B cell (primary cell): ENCODE measurements around the gene TBPL2. TPM values are rescaled to one million over a fixed set of nuclear protein-coding genes. Genes with fewer than 3 reads are reported as not detected.

ENCODE experiments used
- ATAC-seq: fragments of 200-7000 bp; cut with Tn5 transposase; one replicate; pipeline ENCODE4 v1.10.0; 2021; ENCODE audit warnings: low read depth, mild to moderate bottlenecking, moderate number of reproducible peaks, moderate library complexity
- CTCF ChIA-PET: fragments of 350-600 bp; sonication (Branson Sonifier 250); formaldehyde crosslinking; loops from one replicate; lab custom pipeline; 2021; ENCODE audit warnings: antibody characterized with exemption, inconsistent platforms; lab: Charles Lee
- POLR2A ChIA-PET: fragments of 350-600 bp; sonication (Branson Sonifier 250); formaldehyde crosslinking; loops from one replicate; lab custom pipeline; 2021; ENCODE audit warnings: antibody characterized with exemption; lab: Charles Lee
- DNase-seq: peaks from one replicate; pipeline ENCODE4 v3.0.0; 2013
- H2AFZ ChIP-seq: 2 replicates; pipeline ENCODE4 v1.6.1; 2012; ENCODE audit warnings: mild to moderate bottlenecking, low read depth, low read length; ENCODE audit not compliant: insufficient read depth, poor library complexity, severe bottlenecking
- H3K27ac ChIP-seq, 2 donors: 1 replicate in 1 of 2; 2 replicates in 1 of 2; pipeline ENCODE4 v1.5.1; 2012 to 2013; ENCODE audit warnings: low read length in 2 of 2, mild to moderate bottlenecking in 2 of 2, moderate library complexity in 1 of 2
- H3K27me3 ChIP-seq, 4 experiments: fragments of 200-600 bp in 1 of 4; sonication (generic) in 1 of 4; replicated peaks in 1 of 4; 1 replicate in 2 of 4; 2 replicates in 2 of 4; pipeline versions ENCODE4 v1.6.1 to v1.7.0; 2013 to 2016; ENCODE audit warnings: low read length in 3 of 4, mild to moderate bottlenecking in 2 of 4, mixed read lengths in 1 of 4, moderate library complexity in 1 of 4; ENCODE audit not compliant: insufficient read depth in 4 of 4, control insufficient read depth in 3 of 4; ENCODE audit errors: control extremely low read depth in 1 of 4
- H3K36me3 ChIP-seq, 2 experiments: replicated peaks in 1 of 2; 1 replicate in 1 of 2; 2 replicates in 1 of 2; pipeline versions ENCODE4 v1.6.1 to v1.7.1; 2013; ENCODE audit warnings: low read length in 1 of 2; ENCODE audit not compliant: insufficient read depth in 2 of 2, control insufficient read depth in 1 of 2; ENCODE audit errors: control extremely low read depth in 1 of 2, extremely low read depth in 1 of 2
- H3K4me1 ChIP-seq, 2 donors: fragments of 200-600 bp in 1 of 2; sonication (generic) in 1 of 2; 1 replicate in 1 of 2; 2 replicates in 1 of 2; pipeline versions ENCODE4 v1.5.1 to v1.6.1; 2013 to 2017; ENCODE audit warnings: low read length in 2 of 2; ENCODE audit not compliant: control insufficient read depth in 2 of 2, insufficient read depth in 2 of 2
- H3K4me2 ChIP-seq: replicated peaks from 2 replicates; pipeline ENCODE3; 2012; ENCODE audit warnings: mild to moderate bottlenecking, low read depth, low read length; ENCODE audit not compliant: poor library complexity, severe bottlenecking
- H3K4me3 ChIP-seq, 5 experiments: fragments of 200-600 bp in 1 of 5; sonication (generic) in 1 of 5; 1 replicate in 3 of 5; 2 replicates in 2 of 5; pipeline versions ENCODE4 v1.5.1 to v1.7.0; 2011 to 2016; ENCODE audit warnings: low read length in 4 of 5, mild to moderate bottlenecking in 4 of 5, low read depth in 2 of 5, control low read depth in 1 of 5, moderate library complexity in 1 of 5; ENCODE audit not compliant: insufficient read depth in 1 of 5; ENCODE audit errors: control extremely low read depth in 1 of 5, extremely low read depth in 1 of 5
- H3K79me2 ChIP-seq: fragments of 200-600 bp; sonication (generic); one replicate; pipeline ENCODE4 v1.6.0; 2016; ENCODE audit warnings: low read length; ENCODE audit not compliant: control insufficient read depth, insufficient read depth
- H3K9ac ChIP-seq: fragments of 200-600 bp; sonication (generic); 2 replicates; pipeline ENCODE4 v1.6.1; 2017; ENCODE audit warnings: mild to moderate bottlenecking, low read length, moderate library complexity
- H3K9me3 ChIP-seq, 3 donors: one replicate each; pipeline versions ENCODE4 v1.6.1 to v1.7.1; 2013; ENCODE audit warnings: low read length in 2 of 3; ENCODE audit not compliant: control insufficient read depth in 2 of 3, insufficient read depth in 1 of 3; ENCODE audit errors: control extremely low read depth in 1 of 3
- H4K20me1 ChIP-seq: 2 replicates; pipeline ENCODE4 v1.6.0; 2012; ENCODE audit warnings: mild to moderate bottlenecking, low read length; ENCODE audit not compliant: insufficient read depth, control insufficient read depth, poor library complexity, severe bottlenecking
- H3K27ac Mint-ChIP-seq: one replicate; pipeline ENCODE4 v1.8.0; 2021; ENCODE audit warnings: mixed read lengths
- H3K27me3 Mint-ChIP-seq: one replicate; pipeline ENCODE4 v1.8.0; 2021; ENCODE audit warnings: mixed read lengths
- H3K4me1 Mint-ChIP-seq: one replicate; pipeline ENCODE4 v1.8.0; 2021; ENCODE audit warnings: mixed read lengths
- H3K4me3 Mint-ChIP-seq: one replicate; pipeline ENCODE4 v1.8.0; 2021; ENCODE audit warnings: mixed read lengths
- H3K9me3 Mint-ChIP-seq: one replicate; pipeline ENCODE4 v1.8.0; 2022; ENCODE audit warnings: mixed read lengths; ENCODE audit not compliant: insufficient read depth
- EZH2 ChIP-seq: IDR thresholded peaks from 2 replicates; pipeline ENCODE4 v1.6.1; 2012; ENCODE audit warnings: borderline replicate concordance, low read depth, mild to moderate bottlenecking, moderate library complexity, low read length; ENCODE audit not compliant: insufficient read depth, poor library complexity, severe bottlenecking
- WGBS: methylation state at CpG from one replicate; pipeline ENCODE4 v1.1.5; 2013; ENCODE audit warnings: missing lambda C conversion rate; ENCODE audit not compliant: insufficient coverage; 5-methylcytosine and 5-hydroxymethylcytosine counted together
- intact Hi-C: fragments of 100-400 bp; cut with micrococcal nuclease; formaldehyde crosslinking; loops from one replicate; pipeline ENCODE4 v1.10.0; 2022
- polyA plus RNA-seq: library from polyadenylated mRNA; depleted of rRNA; stranded (reverse); fragments of >200 nt; gene quantifications from 2 replicates; pipeline ENCODE4 v1.2.3, GENCODE V29; 2012
- total RNA-seq, 2 donors: library from RNA; stranded (reverse); fragments of 120-200 nt in 1 of 2; gene quantifications; 1 replicate in 1 of 2; 2 replicates in 1 of 2; pipeline versions ENCODE4 v1.2.3 to v1.2.4, GENCODE V29; 2013 to 2022
- TF ChIP-seq, protein P1 (sequence below): fragments of 200-600 bp; IDR thresholded peaks from one replicate; pipeline ENCODE4 v1.8.0; 2022; ENCODE audit warnings: antibody characterized with exemption, mild to moderate bottlenecking

Gene TBPL2
- total and polyA plus RNA-seq, 2 donors (not counting 1 experiment from before 2014, with no cell fraction given) = not detected

GRCh38 chr14:55381561-55381960, 58.9 kb downstream of the TBPL2 start:
- Mint-ChIP-seq H3K4me1 (no peaks in the 10 kb centered on the region), H3K27me3 (no peaks in the 10 kb centered on the region), H3K4me3 (no peak overlapping the region), H3K9me3 (no peaks in the 10 kb centered on the region), H3K27ac (no peak overlapping the region)
- Histone ChIP-seq H3K27me3 (no peaks in the 10 kb centered on the region), H3K4me1 (no peaks in the 10 kb centered on the region), H3K27ac (no peak overlapping the region), H3K4me3 (no peak overlapping the region), H4K20me1 (no peaks in the 10 kb centered on the region), H2AFZ (no peak overlapping the region), H3K36me3 (peaks cover 5 to 49% of the 10 kb centered on the region in 2 experiments), H3K9ac (no peak overlapping the region), H3K79me2 (no peaks in the 10 kb centered on the region), H3K9me3 (no peaks in the 10 kb centered on the region), H3K4me2 (no peak overlapping the region)
- DNase-seq (no peak), ATAC-seq (no peak)
- intact Hi-C loops = no loop called here
- TF ChIP-seq, protein P1, sequence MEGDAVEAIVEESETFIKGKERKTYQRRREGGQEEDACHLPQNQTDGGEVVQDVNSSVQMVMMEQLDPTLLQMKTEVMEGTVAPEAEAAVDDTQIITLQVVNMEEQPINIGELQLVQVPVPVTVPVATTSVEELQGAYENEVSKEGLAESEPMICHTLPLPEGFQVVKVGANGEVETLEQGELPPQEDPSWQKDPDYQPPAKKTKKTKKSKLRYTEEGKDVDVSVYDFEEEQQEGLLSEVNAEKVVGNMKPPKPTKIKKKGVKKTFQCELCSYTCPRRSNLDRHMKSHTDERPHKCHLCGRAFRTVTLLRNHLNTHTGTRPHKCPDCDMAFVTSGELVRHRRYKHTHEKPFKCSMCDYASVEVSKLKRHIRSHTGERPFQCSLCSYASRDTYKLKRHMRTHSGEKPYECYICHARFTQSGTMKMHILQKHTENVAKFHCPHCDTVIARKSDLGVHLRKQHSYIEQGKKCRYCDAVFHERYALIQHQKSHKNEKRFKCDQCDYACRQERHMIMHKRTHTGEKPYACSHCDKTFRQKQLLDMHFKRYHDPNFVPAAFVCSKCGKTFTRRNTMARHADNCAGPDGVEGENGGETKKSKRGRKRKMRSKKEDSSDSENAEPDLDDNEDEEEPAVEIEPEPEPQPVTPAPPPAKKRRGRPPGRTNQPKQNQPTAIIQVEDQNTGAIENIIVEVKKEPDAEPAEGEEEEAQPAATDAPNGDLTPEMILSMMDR = no peak
- no peak for TF ChIP-seq EZH2
- ChIA-PET POLR2A (no interaction called here), CTCF (interaction anchor here (0.6 to 1.1 kb wide), 2 partner anchors 9 to 11 kb away, joined by 4 to 5 read pairs; no protein-coding TSS in a partner anchor)
- no CpG with 5 or more reads among the region's 2 CpGs for WGBS

- CTCF ChIA-PET = interaction anchor here (1.1 kb wide), 1 partner anchor 8 kb away, joined by 4 read pairs; no protein-coding TSS in a partner anchor
- intact Hi-C loops = no loop called here
These were observed 59.4 kb downstream of the TBPL2 start for GRCh38 chr14:55381040-55381439.

More at GRCh38 chr14:55381040-55381439, 59.4 kb downstream of the TBPL2 start:
- DNase-seq (no peak), ATAC-seq (no peak)
- Mint-ChIP-seq H3K4me3 (no peak overlapping the region), H3K27me3 (no peaks in the 10 kb centered on the region), H3K9me3 (no peaks in the 10 kb centered on the region), H3K27ac (no peak overlapping the region), H3K4me1 (no peaks in the 10 kb centered on the region)
- Histone ChIP-seq H2AFZ (no peak overlapping the region), H3K79me2 (no peaks in the 10 kb centered on the region), H3K9ac (no peak overlapping the region), H3K4me3 (no peak overlapping the region), H3K4me1 (no peaks in the 10 kb centered on the region), H3K27ac (no peak overlapping the region), H3K36me3 (peaks cover 7 to 54% of the 10 kb centered on the region in 2 experiments), H4K20me1 (no peaks in the 10 kb centered on the region), H3K9me3 (no peaks in the 10 kb centered on the region), H3K4me2 (no peak overlapping the region), H3K27me3 (no peaks in the 10 kb centered on the region)
- TF ChIP-seq, protein P1 = no peak
- TF ChIP-seq EZH2 = no peak
- 90% methylated on average over 2 of the region's 5 CpGs for WGBS
- POLR2A ChIA-PET = no interaction called here
